ENCODE results near the gene SNX21. TPM values are rescaled to one million over a fixed set of nuclear protein-coding genes. Genes with fewer than 3 reads are reported as not detected.

The SNX21 gene
- total and polyA plus RNA-seq, 9 of the 15 experiments (the other 6 are each of a cell fraction or from before 2014, with no cell fraction given): 0.10 to 1.2 (median 0.42) TPM

DNA sequence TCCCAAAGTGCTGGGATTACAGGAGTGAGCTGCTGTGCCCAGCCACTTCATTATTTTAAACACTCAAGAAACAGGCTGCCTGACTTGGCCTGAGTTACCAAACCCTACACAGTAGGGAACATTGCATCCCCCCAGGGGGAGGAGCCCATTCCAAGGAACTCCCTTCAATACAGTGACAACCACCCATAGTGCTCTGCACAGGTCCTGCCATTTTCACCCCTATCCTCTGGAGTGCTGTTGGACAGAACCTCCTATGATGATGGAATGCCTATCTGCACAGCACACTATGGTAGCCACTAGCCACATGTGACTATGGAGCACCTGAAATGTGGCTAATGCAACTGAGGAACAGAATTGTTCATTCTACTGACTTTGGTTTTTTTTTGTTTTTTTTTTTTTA is 11.9 kb downstream of the SNX21 start (continued):
- TF ChIP-seq, protein P1, sequence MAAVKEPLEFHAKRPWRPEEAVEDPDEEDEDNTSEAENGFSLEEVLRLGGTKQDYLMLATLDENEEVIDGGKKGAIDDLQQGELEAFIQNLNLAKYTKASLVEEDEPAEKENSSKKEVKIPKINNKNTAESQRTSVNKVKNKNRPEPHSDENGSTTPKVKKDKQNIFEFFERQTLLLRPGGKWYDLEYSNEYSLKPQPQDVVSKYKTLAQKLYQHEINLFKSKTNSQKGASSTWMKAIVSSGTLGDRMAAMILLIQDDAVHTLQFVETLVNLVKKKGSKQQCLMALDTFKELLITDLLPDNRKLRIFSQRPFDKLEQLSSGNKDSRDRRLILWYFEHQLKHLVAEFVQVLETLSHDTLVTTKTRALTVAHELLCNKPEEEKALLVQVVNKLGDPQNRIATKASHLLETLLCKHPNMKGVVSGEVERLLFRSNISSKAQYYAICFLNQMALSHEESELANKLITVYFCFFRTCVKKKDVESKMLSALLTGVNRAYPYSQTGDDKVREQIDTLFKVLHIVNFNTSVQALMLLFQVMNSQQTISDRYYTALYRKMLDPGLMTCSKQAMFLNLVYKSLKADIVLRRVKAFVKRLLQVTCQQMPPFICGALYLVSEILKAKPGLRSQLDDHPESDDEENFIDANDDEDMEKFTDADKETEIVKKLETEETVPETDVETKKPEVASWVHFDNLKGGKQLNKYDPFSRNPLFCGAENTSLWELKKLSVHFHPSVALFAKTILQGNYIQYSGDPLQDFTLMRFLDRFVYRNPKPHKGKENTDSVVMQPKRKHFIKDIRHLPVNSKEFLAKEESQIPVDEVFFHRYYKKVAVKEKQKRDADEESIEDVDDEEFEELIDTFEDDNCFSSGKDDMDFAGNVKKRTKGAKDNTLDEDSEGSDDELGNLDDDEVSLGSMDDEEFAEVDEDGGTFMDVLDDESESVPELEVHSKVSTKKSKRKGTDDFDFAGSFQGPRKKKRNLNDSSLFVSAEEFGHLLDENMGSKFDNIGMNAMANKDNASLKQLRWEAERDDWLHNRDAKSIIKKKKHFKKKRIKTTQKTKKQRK (IDR thresholded peaks at IDR 0.05; ENCODE audit: borderline replicate concordance, low read depth, low read length): no peak
- TF ChIP-seq, protein P2, sequence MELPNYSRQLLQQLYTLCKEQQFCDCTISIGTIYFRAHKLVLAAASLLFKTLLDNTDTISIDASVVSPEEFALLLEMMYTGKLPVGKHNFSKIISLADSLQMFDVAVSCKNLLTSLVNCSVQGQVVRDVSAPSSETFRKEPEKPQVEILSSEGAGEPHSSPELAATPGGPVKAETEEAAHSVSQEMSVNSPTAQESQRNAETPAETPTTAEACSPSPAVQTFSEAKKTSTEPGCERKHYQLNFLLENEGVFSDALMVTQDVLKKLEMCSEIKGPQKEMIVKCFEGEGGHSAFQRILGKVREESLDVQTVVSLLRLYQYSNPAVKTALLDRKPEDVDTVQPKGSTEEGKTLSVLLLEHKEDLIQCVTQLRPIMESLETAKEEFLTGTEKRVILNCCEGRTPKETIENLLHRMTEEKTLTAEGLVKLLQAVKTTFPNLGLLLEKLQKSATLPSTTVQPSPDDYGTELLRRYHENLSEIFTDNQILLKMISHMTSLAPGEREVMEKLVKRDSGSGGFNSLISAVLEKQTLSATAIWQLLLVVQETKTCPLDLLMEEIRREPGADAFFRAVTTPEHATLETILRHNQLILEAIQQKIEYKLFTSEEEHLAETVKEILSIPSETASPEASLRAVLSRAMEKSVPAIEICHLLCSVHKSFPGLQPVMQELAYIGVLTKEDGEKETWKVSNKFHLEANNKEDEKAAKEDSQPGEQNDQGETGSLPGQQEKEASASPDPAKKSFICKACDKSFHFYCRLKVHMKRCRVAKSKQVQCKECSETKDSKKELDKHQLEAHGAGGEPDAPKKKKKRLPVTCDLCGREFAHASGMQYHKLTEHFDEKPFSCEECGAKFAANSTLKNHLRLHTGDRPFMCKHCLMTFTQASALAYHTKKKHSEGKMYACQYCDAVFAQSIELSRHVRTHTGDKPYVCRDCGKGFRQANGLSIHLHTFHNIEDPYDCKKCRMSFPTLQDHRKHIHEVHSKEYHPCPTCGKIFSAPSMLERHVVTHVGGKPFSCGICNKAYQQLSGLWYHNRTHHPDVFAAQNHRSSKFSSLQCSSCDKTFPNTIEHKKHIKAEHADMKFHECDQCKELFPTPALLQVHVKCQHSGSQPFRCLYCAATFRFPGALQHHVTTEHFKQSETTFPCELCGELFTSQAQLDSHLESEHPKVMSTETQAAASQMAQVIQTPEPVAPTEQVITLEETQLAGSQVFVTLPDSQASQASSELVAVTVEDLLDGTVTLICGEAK (IDR thresholded peaks at IDR 0.05): no peak
- TF ChIP-seq, protein P2 (CRISPR knock-in tag; IDR thresholded peaks at IDR 0.05): no peak
- TF ChIP-seq, protein P3, sequence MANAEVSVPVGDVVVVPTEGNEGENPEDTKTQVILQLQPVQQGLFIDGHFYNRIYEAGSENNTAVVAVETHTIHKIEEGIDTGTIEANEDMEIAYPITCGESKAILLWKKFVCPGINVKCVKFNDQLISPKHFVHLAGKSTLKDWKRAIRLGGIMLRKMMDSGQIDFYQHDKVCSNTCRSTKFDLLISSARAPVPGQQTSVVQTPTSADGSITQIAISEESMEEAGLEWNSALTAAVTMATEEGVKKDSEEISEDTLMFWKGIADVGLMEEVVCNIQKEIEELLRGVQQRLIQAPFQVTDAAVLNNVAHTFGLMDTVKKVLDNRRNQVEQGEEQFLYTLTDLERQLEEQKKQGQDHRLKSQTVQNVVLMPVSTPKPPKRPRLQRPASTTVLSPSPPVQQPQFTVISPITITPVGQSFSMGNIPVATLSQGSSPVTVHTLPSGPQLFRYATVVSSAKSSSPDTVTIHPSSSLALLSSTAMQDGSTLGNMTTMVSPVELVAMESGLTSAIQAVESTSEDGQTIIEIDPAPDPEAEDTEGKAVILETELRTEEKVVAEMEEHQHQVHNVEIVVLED (CRISPR knock-in tag; IDR thresholded peaks at IDR 0.05): no peak
- no peak for TF ChIP-seq TBL1XR1 (IDR thresholded peaks at IDR 0.05; ENCODE audit: low read length in 2 of 2)
- TF ChIP-seq ZNF174 (CRISPR knock-in tag; IDR thresholded peaks at IDR 0.05): no peak
- TF ChIP-seq ZFP1 (CRISPR knock-in tag; IDR thresholded peaks at IDR 0.05): no peak
- TF ChIP-seq PCBP1 (IDR thresholded peaks at IDR 0.05; ENCODE audit: low read depth, low read length, poor library complexity, severe bottlenecking): no peak
- no peak for TF ChIP-seq HDAC1 (IDR thresholded peaks at IDR 0.05)
- TF ChIP-seq SP2 (IDR thresholded peaks at IDR 0.05; ENCODE audit: extremely low read depth, low read depth, low read length, poor library complexity, severe bottlenecking): no peak
- TF ChIP-seq NCOA4 (IDR thresholded peaks at IDR 0.05; ENCODE audit: partially characterized antibody): no peak
- TF ChIP-seq ZNF76 (CRISPR knock-in tag; IDR thresholded peaks at IDR 0.05; ENCODE audit: borderline replicate concordance): no peak
